ENCODE measurements around the gene OR2Z1. TPM values are rescaled to one million over a fixed set of nuclear protein-coding genes. Genes with fewer than 3 reads are reported as not detected.

Gene OR2Z1
- total and polyA plus RNA-seq, 2 experiments from 2014 or later, result not detected

GRCh38 chr19:8697671-8698432 lies 23.6 kb upstream of the OR2Z1 start:
- ATAC-seq (no peak), DNase-seq (ENCODE audit: low spot score) (peak; percentile 81)
- H3K27me3 Mint-ChIP-seq (ENCODE audit: insufficient read depth, low read depth, poor library complexity), result peaks cover 12% of the 10 kb centered on the region
- Histone ChIP-seq H2AFZ (peak overlapping the region; percentile 95), H3K27ac (ENCODE audit: low read depth) (no peak overlapping the region), H3K4me3 (peak overlapping the region; percentile 26; the same call in 1 of the 2 replicates), H3K4me2 (peak overlapping the region; percentile 48; the same call in 1 of the 2 replicates), H4K20me1 (replicated peaks; ENCODE audit: insufficient read depth) (no peaks in the 10 kb centered on the region), H3K9me2 (ENCODE audit: insufficient read depth) (no peaks in the 10 kb centered on the region), H3K4me1 (ENCODE audit: insufficient read depth) (no peaks in the 10 kb centered on the region), H3K79me2 (replicated peaks; ENCODE audit: insufficient read depth) (no peaks in the 10 kb centered on the region), H3F3A (replicated peaks; ENCODE audit: low read depth) (no peaks in the 10 kb centered on the region), H3K36me3 (ENCODE audit: insufficient read depth) (no peaks in the 10 kb centered on the region), H3K27me3 (ENCODE audit: insufficient read depth) (peaks cover 6% of the 10 kb centered on the region)
- H3K27ac Mint-ChIP-seq, result no peak overlapping the region
- TF ChIP-seq CTCF (conservative IDR thresholded peaks at IDR 0.05; ENCODE audit: low read depth in 2 of 2) (peak; percentile 58 to 78), REST (IDR thresholded peaks at IDR 0.05; ENCODE audit: unreplicated experiment) (no peak), POLR2AphosphoS5 (IDR thresholded peaks at IDR 0.05; ENCODE audit: low read depth) (no peak), ETS1 (IDR thresholded peaks at IDR 0.05) (no peak)
- no peak overlapping the region for H3K4me3 Mint-ChIP-seq
- H3K4me1 Mint-ChIP-seq, result no peaks in the 10 kb centered on the region
- peaks cover 94% of the 10 kb centered on the region for H3K9me3 Mint-ChIP-seq
- peaks cover 41% of the 10 kb centered on the region for H3K36me3 Mint-ChIP-seq (ENCODE audit: low read depth)

- no peaks in the 10 kb centered on the region for H3F3A ChIP-seq (replicated peaks; ENCODE audit: low read depth)
- ATAC-seq, result no peak
- no peak for TF ChIP-seq ZNF462 (CRISPR knock-in tag; IDR thresholded peaks at IDR 0.05)
These were observed 22.9 kb upstream of the OR2Z1 start, which contains the start of gene ACTL9 for GRCh38 chr19:8698433-8699063. TSS of gene ACTL9 (minus strand) at chr19:8698795. CDS start at chr19:8698701, 94 bp downstream.

More at GRCh38 chr19:8698433-8699063, 22.9 kb upstream of the OR2Z1 start, which contains the start of gene ACTL9:
- no peak for DNase-seq (ENCODE audit: low spot score)
- H4K20me1 ChIP-seq (replicated peaks; ENCODE audit: insufficient read depth), result no peaks in the 10 kb centered on the region
- Mint-ChIP-seq H3K4me3 (no peak within 1 kb of the TSS), H3K27ac (no peak within 1 kb of the TSS), H3K36me3 (ENCODE audit: low read depth) (peaks cover 37% of the 10 kb centered on the region), H3K27me3 (ENCODE audit: insufficient read depth, low read depth, poor library complexity) (peaks cover 12% of the 10 kb centered on the region), H3K4me1 (no peaks in the 10 kb centered on the region), H3K9me3 (peaks cover 94% of the 10 kb centered on the region)
- H2AFZ ChIP-seq, result peak within 1 kb of the TSS; percentile 95
- no peak within 1 kb of the TSS for H3K27ac ChIP-seq (ENCODE audit: low read depth)
- H3K9me2 ChIP-seq (ENCODE audit: insufficient read depth), result no peaks in the 10 kb centered on the region
- no peaks in the 10 kb centered on the region for H3K36me3 ChIP-seq (ENCODE audit: insufficient read depth)
- H3K4me2 ChIP-seq, result peak within 1 kb of the TSS; percentile 48; the same call in 1 of the 2 replicates
- H3K4me1 ChIP-seq (ENCODE audit: insufficient read depth), result no peaks in the 10 kb centered on the region
- peak within 1 kb of the TSS; percentile 26; the same call in 1 of the 2 replicates for H3K4me3 ChIP-seq
- no peaks in the 10 kb centered on the region for H3K79me2 ChIP-seq (replicated peaks; ENCODE audit: insufficient read depth)
- peaks cover 6% of the 10 kb centered on the region for H3K27me3 ChIP-seq (ENCODE audit: insufficient read depth)
